ENCODE results near the gene PLPP1.

DNA sequence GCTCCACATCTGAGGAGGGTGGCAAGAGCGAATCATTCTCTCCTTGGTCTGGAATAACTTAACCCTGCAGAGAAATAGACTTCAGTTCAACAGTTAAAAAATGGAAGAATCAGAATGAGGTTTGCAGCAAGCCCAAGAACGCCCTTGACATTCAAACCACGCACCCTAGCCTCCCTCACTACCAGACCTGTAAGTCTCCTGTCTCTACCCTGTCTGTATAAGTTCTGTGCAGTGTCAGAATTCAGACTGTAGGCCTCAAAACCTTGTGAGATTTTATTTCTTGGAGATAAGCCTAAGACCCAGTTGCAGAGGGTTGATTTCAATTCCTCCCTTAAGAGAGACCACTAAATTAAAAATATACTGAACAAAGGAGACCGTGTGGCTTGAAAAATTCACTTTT, 35.8 kb upstream of the PLPP1 start:
- no peak for TF ChIP-seq CTCF (IDR thresholded peaks at IDR 0.05; ENCODE audit: low read depth, low read length, missing input control)
- TF ChIP-seq, protein P1, sequence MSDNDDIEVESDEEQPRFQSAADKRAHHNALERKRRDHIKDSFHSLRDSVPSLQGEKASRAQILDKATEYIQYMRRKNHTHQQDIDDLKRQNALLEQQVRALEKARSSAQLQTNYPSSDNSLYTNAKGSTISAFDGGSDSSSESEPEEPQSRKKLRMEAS (IDR thresholded peaks at IDR 0.05), result no peak
- no peak for TF ChIP-seq JUND (IDR thresholded peaks at IDR 0.05)
- no peak for TF ChIP-seq SP1 (IDR thresholded peaks at IDR 0.05)
- TF ChIP-seq FOXA1 (IDR thresholded peaks at IDR 0.05), result no peak
- TF ChIP-seq TAF1 (conservative IDR thresholded peaks at IDR 0.05), result no peak
- TF ChIP-seq ATF3 (IDR thresholded peaks at IDR 0.05), result no peak
- TF ChIP-seq GABPA (IDR thresholded peaks at IDR 0.05 in 1 of 2, conservative IDR thresholded peaks at IDR 0.05 in 1 of 2), result no peak
- no peak for TF ChIP-seq RAD21 (IDR thresholded peaks at IDR 0.05)
- TF ChIP-seq, protein P2, sequence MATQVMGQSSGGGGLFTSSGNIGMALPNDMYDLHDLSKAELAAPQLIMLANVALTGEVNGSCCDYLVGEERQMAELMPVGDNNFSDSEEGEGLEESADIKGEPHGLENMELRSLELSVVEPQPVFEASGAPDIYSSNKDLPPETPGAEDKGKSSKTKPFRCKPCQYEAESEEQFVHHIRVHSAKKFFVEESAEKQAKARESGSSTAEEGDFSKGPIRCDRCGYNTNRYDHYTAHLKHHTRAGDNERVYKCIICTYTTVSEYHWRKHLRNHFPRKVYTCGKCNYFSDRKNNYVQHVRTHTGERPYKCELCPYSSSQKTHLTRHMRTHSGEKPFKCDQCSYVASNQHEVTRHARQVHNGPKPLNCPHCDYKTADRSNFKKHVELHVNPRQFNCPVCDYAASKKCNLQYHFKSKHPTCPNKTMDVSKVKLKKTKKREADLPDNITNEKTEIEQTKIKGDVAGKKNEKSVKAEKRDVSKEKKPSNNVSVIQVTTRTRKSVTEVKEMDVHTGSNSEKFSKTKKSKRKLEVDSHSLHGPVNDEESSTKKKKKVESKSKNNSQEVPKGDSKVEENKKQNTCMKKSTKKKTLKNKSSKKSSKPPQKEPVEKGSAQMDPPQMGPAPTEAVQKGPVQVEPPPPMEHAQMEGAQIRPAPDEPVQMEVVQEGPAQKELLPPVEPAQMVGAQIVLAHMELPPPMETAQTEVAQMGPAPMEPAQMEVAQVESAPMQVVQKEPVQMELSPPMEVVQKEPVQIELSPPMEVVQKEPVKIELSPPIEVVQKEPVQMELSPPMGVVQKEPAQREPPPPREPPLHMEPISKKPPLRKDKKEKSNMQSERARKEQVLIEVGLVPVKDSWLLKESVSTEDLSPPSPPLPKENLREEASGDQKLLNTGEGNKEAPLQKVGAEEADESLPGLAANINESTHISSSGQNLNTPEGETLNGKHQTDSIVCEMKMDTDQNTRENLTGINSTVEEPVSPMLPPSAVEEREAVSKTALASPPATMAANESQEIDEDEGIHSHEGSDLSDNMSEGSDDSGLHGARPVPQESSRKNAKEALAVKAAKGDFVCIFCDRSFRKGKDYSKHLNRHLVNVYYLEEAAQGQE (IDR thresholded peaks at IDR 0.05), result no peak
